Measurements from ENCODE around the gene ACY1.
A peak's percentile ranks its signal among the peaks of the same experiment; 100 is the strongest.

The ACY1 gene

GRCh38 chr3:51995346-51996163 lies 12.2 kb downstream of the ACY1 start, which contains the start of gene RPL29 (continued):
- TF ChIP-seq ZNF488 (tag by site-specific recombination; IDR thresholded peaks at IDR 0.05) (no peak), ZNF585B (tag by site-specific recombination; IDR thresholded peaks at IDR 0.05) (no peak), MYNN (tag by site-specific recombination; IDR thresholded peaks at IDR 0.05; ENCODE audit: borderline replicate concordance) (no peak), HIC1 (tag by site-specific recombination; IDR thresholded peaks at IDR 0.05) (no peak), ZNF112 (tag by site-specific recombination; IDR thresholded peaks at IDR 0.05) (no peak), PATZ1 (tag by site-specific recombination; IDR thresholded peaks at IDR 0.05) (0 out of 2 replicates have a peak, but pooled peaks have one; percentile 35), ZNF580 (tag by site-specific recombination; IDR thresholded peaks at IDR 0.05) (peak; percentile 85), RBAK (tag by site-specific recombination; IDR thresholded peaks at IDR 0.05) (no peak), MZF1 (tag by site-specific recombination; IDR thresholded peaks at IDR 0.05; ENCODE audit: borderline replicate concordance) (no peak), BCL11A (tag by site-specific recombination; IDR thresholded peaks at IDR 0.05; ENCODE audit: low read depth) (no peak), ZNF23 (tag by site-specific recombination; IDR thresholded peaks at IDR 0.05; ENCODE audit: borderline replicate concordance) (no peak), ZNF433 (tag by site-specific recombination; IDR thresholded peaks at IDR 0.05; ENCODE audit: low read depth) (no peak), ZNF626 (tag by site-specific recombination; IDR thresholded peaks at IDR 0.05) (no peak), GLI2 (tag by site-specific recombination; IDR thresholded peaks at IDR 0.05; ENCODE audit: borderline replicate concordance, low read depth) (no peak), EGR2 (tag by site-specific recombination; IDR thresholded peaks at IDR 0.05; ENCODE audit: low read depth) (0 out of 2 replicates have a peak, but pooled peaks have one; percentile 26), ZBTB10 (tag by site-specific recombination; IDR thresholded peaks at IDR 0.05) (0 out of 2 replicates have a peak, but pooled peaks have one; percentile 31), ZNF114 (tag by site-specific recombination; IDR thresholded peaks at IDR 0.05) (no peak), ZNF175 (tag by site-specific recombination; IDR thresholded peaks at IDR 0.05) (no peak), ELK4 (IDR thresholded peaks at IDR 0.05; ENCODE audit: borderline replicate concordance, low read depth, low read length) (no peak), ZSCAN5A (tag by site-specific recombination; IDR thresholded peaks at IDR 0.05) (peak; percentile 37; the same call in 1 of the 2 replicates), ZSCAN23 (tag by site-specific recombination; IDR thresholded peaks at IDR 0.05) (peak; percentile 84), KLF17 (tag by site-specific recombination; IDR thresholded peaks at IDR 0.05) (peak; percentile 84), ZNF792 (tag by site-specific recombination; IDR thresholded peaks at IDR 0.05) (no peak), ZNF692 (tag by site-specific recombination; IDR thresholded peaks at IDR 0.05) (peak; percentile 78), KLF10 (tag by site-specific recombination; IDR thresholded peaks at IDR 0.05) (peak; percentile 60)

Data from HEK293 (cell line).